ENCODE measurements around the gene MYPOP.

DNA sequence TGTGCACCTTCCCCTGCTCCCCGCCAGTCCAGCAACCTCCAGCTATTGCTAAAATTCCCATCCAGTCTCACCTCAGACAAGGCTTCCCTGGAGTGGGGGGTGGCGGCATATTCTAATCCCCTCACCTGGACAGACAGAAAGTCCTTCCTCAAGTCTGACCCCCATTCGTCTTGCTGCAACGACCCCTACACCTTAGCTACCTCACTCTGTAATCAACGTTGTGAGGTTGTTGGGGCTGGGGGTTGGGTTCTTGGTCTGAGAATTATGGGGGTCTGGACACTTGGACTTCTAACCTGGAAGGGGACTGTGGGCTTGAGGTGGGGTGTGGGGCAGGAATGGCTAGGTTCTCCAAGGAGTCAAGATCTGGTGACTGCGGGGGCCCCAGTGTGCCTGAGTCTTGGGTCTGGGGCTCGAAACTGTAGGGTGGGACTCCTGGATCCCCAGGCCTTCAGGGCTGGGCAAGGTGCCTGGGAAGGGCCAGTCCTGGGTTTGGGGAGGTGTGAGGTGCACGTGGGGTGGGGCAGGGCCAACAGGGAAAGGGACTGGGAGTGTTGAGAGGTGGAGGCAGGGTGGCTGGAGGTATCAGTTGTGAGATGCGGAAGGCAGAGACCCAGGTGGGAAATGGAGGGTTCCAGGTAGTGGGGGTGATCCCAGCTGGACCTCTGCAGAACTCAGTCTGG, 37.0 kb downstream of the MYPOP start:
- TF ChIP-seq, protein P1, sequence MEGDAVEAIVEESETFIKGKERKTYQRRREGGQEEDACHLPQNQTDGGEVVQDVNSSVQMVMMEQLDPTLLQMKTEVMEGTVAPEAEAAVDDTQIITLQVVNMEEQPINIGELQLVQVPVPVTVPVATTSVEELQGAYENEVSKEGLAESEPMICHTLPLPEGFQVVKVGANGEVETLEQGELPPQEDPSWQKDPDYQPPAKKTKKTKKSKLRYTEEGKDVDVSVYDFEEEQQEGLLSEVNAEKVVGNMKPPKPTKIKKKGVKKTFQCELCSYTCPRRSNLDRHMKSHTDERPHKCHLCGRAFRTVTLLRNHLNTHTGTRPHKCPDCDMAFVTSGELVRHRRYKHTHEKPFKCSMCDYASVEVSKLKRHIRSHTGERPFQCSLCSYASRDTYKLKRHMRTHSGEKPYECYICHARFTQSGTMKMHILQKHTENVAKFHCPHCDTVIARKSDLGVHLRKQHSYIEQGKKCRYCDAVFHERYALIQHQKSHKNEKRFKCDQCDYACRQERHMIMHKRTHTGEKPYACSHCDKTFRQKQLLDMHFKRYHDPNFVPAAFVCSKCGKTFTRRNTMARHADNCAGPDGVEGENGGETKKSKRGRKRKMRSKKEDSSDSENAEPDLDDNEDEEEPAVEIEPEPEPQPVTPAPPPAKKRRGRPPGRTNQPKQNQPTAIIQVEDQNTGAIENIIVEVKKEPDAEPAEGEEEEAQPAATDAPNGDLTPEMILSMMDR (IDR thresholded peaks at IDR 0.05; ENCODE audit: low read depth, low read length), result no peak
- TF ChIP-seq MYC (IDR thresholded peaks at IDR 0.05; ENCODE audit: low read depth, low read length) (no peak), POLR2A (IDR thresholded peaks at IDR 0.05; ENCODE audit: extremely low read depth, insufficient read length) (no peak)
- TF ChIP-seq, protein P2, sequence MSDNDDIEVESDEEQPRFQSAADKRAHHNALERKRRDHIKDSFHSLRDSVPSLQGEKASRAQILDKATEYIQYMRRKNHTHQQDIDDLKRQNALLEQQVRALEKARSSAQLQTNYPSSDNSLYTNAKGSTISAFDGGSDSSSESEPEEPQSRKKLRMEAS (IDR thresholded peaks at IDR 0.05; ENCODE audit: low read depth, low read length), result no peak

Data from NB4 (cell line).